Heart right ventricle (tissue), 16 donors: ENCODE data around the gene GNB1L. TPM values are rescaled to one million over a fixed set of nuclear protein-coding genes. Genes with fewer than 3 reads are reported as not detected.

Experiments used
- ATAC-seq, 8 donors: fragments of 200-7000 bp; cut with Tn5 transposase; one replicate each; pipeline ENCODE4 v1.9.1; 2020; ENCODE audit warnings: mild to moderate bottlenecking in 8 of 8, moderate library complexity in 8 of 8, moderate number of reproducible peaks in 1 of 8
- DNase-seq, 2 donors: peaks; one replicate each; pipeline ENCODE4 v3.0.0-alpha.2; 2020
- H3K27ac ChIP-seq, 10 donors: fragments of 200-600 bp; sonication (generic) in 2 of 10; one replicate each; pipeline versions ENCODE4 v1.5.0 to v1.8.0; 2020 to 2022; ENCODE audit warnings: mild to moderate bottlenecking in 3 of 10
- H3K27me3 ChIP-seq, 7 donors: fragments of 200-600 bp; one replicate each; pipeline ENCODE4 v1.8.0; 2021 to 2022; ENCODE audit warnings: mild to moderate bottlenecking in 2 of 7
- H3K36me3 ChIP-seq, 9 donors: fragments of 200-600 bp; sonication (generic) in 1 of 9; one replicate each; pipeline versions ENCODE4 v1.5.0 to v1.8.0; 2020 to 2022; ENCODE audit warnings: mild to moderate bottlenecking in 2 of 9
- H3K4me1 ChIP-seq, 9 donors: fragments of 200-600 bp; sonication (generic) in 1 of 9; one replicate each; pipeline versions ENCODE4 v1.5.0 to v1.8.0; 2020 to 2022; ENCODE audit warnings: mild to moderate bottlenecking in 4 of 9
- H3K4me3 ChIP-seq, 10 donors: fragments of 200-600 bp; sonication (generic) in 2 of 10; one replicate each; pipeline versions ENCODE4 v1.5.0 to v1.8.0; 2020 to 2022; ENCODE audit warnings: mild to moderate bottlenecking in 7 of 10, moderate library complexity in 2 of 10
- H3K9me3 ChIP-seq, 11 donors: fragments of 200-600 bp in 10 of 11; sonication (generic) in 2 of 11; one replicate each; pipeline versions ENCODE4 v1.5.0 to v1.8.0; 2013 to 2022; ENCODE audit warnings: mild to moderate bottlenecking in 2 of 11, control low read depth in 1 of 11, moderate library complexity in 1 of 11
- WGBS, 2 donors: extraction: QIAGEN DNeasy Blood & Tissue Kit; methylation state at CpG; one replicate each; pipeline ENCODE4 v1.1.7; 2013; ENCODE audit warnings: inconsistent platforms in 1 of 2; 5-methylcytosine and 5-hydroxymethylcytosine counted together
- intact Hi-C, 10 donors: fragments of 100-400 bp; cut with DNase I; formaldehyde crosslinking; loops; one replicate each; pipeline versions ENCODE4 v1.11.1 to v1.14.2; 2022
- polyA plus RNA-seq, 2 donors: library from polyadenylated mRNA; stranded (reverse); fragments of 200-250 nt; gene quantifications; one replicate each; pipeline ENCODE4 v1.2.3, GENCODE V29; 2013
- total RNA-seq, 10 donors: library from RNA; stranded (reverse); fragmentation: NEBNext Ultra II Directional in 3 of 10; extraction: Animal tissue kit (Norgen Biotek cat#: 25700) in 3 of 10; gene quantifications; one replicate each; pipeline versions ENCODE4 v1.2.1 to v1.2.4, GENCODE V29; 2021 to 2023
- TF ChIP-seq, protein P1 (sequence below), 9 donors: fragments of 200-600 bp; sonication (generic) in 2 of 9; IDR thresholded peaks; one replicate each; pipeline versions ENCODE4 v1.5.0 to v1.8.0; 2021 to 2022; ENCODE audit warnings: antibody characterized with exemption in 9 of 9, mild to moderate bottlenecking in 5 of 9, moderate library complexity in 1 of 9
- donor health status: Arrhythmogenic right ventricular cardiomyopathy.
- donor health status: ischemic (EF 13 %, LVEDD 7.1; RV severe dilation, severe dysfunction).
- donor health status: healthy with polysubstance abuse.
- donor health status: DM: no; HTN: yes; CAD: no.
- donor health status: DM: no; HTN: no; CAD: no.
- donor health status: ischemic (EF 25% LVEDD 6.9; RV normal size, moderate dysfunction).
- donor health status: ischemic (EF 25% LVEDD 5.7; RV mildly dilated, moderate dysfunction).
- donor health status: healthy.
- donor health status: DM: yes; HTN: yes; CAD: no.
- donor health status: Ischemic cardiomyopathy.
- donor health status: ischemic (EF 35%, LVEDD 5.7; RV mildly dilated, moderate dysfunction).
- donor health status: nonischemic (EF 11% LVEDD 7.7; RV severe dilation, severe dysfunction).
- donor health status: DM: yes; HTN: yes; CAD: no.
- donor health status: PGD.
- donor health status: ischemic (EF 29% LVEDD 5.4; RV normal size, mild dysfunction).
- donor health status: nonischemic (EF 23%, LVEDD 6.1; RV moderate dilation, normal function).

The GNB1L gene
- total and polyA plus RNA-seq, 12 donors, result 0.76 to 9.3 (median 1.9) TPM

DNA sequence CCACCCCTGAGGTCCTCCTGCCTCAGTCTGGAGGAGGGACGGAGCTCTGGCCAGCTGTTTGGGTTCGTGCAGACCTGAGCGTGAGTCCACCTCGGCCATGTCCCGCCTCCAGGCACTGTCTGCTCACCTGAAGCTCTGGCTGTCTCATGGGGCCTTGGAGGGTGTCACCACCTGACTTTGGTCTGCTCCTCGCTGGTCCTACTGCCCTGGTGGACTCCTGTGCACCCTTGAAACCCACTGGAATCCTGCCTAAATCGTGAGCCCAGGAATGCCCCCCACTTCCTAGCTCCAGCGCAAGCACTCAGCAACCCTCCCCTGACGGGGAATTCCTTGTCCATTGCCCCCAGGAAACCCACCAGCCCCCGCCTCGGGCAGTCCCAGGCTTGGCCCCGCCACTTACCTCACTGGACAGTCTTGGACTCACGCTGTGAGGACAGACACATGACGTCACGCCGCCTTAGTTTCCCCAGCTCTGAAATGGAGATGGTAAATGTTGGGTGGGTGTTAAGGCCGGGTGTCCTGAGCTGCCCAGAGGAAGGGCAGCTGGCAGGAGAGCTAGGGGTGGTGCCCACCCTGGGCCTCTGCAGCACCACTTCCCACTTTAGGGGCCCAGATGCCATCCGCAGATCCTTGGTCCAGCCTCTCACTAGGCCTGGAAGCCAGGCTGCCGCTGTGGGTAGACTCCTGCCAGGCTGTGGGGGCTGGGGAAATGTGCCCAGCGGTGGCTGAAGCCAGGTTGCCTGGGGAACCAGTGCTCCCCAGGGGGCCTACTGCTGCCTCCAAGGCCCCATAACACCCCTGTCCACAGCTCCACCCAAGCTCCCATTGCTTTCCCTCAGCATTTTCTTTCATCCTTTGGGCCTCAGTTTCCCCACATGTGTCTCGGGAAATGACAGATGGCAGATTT is 112.3 kb downstream of the GNB1L start:
- intact Hi-C loops, result no loop called here
- Histone ChIP-seq H3K27ac (no peak overlapping the region), H3K9me3 (no peaks in the 10 kb centered on the region), H3K4me1 (peaks cover 5 to 27% (median 12%) of the 10 kb centered on the region in 9 donors), H3K27me3 (peaks cover 0 to 3% (median 0%) of the 10 kb centered on the region in 7 donors), H3K36me3 (no peaks in the 10 kb centered on the region), H3K4me3 (no peak overlapping the region)
- WGBS, 2 donors, result 90 to 91% methylated on average over 21 of the region's 21 CpGs
- no peak for DNase-seq
- no peak for ATAC-seq
- TF ChIP-seq, protein P1, sequence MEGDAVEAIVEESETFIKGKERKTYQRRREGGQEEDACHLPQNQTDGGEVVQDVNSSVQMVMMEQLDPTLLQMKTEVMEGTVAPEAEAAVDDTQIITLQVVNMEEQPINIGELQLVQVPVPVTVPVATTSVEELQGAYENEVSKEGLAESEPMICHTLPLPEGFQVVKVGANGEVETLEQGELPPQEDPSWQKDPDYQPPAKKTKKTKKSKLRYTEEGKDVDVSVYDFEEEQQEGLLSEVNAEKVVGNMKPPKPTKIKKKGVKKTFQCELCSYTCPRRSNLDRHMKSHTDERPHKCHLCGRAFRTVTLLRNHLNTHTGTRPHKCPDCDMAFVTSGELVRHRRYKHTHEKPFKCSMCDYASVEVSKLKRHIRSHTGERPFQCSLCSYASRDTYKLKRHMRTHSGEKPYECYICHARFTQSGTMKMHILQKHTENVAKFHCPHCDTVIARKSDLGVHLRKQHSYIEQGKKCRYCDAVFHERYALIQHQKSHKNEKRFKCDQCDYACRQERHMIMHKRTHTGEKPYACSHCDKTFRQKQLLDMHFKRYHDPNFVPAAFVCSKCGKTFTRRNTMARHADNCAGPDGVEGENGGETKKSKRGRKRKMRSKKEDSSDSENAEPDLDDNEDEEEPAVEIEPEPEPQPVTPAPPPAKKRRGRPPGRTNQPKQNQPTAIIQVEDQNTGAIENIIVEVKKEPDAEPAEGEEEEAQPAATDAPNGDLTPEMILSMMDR (IDR thresholded peaks at IDR 0.05), result no peak

DNA sequence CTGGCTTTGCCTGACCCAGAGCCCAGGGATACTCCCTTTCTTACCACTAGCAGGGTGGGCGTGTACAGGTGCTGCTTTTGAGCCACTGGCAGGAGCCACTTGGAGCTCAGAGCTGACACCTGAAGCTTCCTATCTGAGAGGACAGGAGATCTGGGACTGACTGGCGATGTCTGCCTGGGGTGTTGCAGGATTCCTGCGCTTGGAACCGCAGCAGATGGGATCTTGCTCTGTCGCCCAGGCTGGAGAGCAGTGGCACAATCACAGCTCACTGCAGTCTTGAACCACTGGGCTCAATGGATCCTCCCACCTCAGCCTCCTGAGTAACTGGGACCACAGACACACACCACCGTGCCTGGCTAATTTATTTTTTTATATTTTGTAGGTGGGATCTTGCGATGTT is 113.6 kb downstream of the GNB1L start:
- WGBS, 2 donors, result 93 to 94% methylated on average over 7 of the region's 7 CpGs

DNA sequence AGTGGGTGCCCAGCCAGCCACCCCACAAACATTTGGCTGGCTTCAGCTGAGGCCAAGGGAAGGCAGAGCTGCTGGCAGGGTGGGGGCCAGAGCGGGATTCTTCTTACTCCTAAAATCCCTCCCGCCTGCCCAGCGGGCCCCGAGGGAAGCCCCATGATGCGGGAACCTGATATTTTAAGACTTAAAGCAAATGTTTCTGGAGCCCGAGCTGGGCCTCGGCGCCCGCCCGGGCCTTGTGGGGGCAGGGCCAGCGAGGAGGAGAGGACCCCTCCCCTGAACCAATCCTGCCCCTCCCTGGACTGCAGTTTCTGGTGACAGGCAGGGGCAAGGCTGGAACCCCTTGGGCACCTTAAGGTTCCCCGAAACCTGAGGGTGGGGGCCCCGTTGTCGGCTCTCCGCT is 114.1 kb downstream of the GNB1L start:
- no peak overlapping the region for H3K27ac ChIP-seq
- TF ChIP-seq, protein P1 (IDR thresholded peaks at IDR 0.05), result no peak
- H3K36me3 ChIP-seq, result no peaks in the 10 kb centered on the region
- peaks cover 0 to 26% (median 10%) of the 10 kb centered on the region in 9 donors for H3K4me1 ChIP-seq
- peaks cover 0 to 11% (median 0%) of the 10 kb centered on the region in 7 donors for H3K27me3 ChIP-seq
- WGBS, 2 donors, result 86 to 88% methylated on average over 15 of the region's 15 CpGs
- intact Hi-C loops, result no loop called here
- H3K4me3 ChIP-seq, result no peak overlapping the region
- ATAC-seq (no peak), DNase-seq (no peak)
- H3K9me3 ChIP-seq, result no peaks in the 10 kb centered on the region

More for the DNA sequence above, 113.6 kb downstream of the GNB1L start:
- TF ChIP-seq, protein P1 (IDR thresholded peaks at IDR 0.05), result no peak
- DNase-seq, result no peak
- H3K36me3 ChIP-seq, result no peaks in the 10 kb centered on the region
- H3K4me1 ChIP-seq, result peaks cover 4 to 31% (median 15%) of the 10 kb centered on the region in 9 donors
- no peak overlapping the region for H3K27ac ChIP-seq
- no peak for ATAC-seq
- intact Hi-C loops, result no loop called here
- no peaks in the 10 kb centered on the region for H3K9me3 ChIP-seq
- no peak overlapping the region for H3K4me3 ChIP-seq
- H3K27me3 ChIP-seq, result peaks cover 0 to 11% (median 0%) of the 10 kb centered on the region in 7 donors

DNA sequence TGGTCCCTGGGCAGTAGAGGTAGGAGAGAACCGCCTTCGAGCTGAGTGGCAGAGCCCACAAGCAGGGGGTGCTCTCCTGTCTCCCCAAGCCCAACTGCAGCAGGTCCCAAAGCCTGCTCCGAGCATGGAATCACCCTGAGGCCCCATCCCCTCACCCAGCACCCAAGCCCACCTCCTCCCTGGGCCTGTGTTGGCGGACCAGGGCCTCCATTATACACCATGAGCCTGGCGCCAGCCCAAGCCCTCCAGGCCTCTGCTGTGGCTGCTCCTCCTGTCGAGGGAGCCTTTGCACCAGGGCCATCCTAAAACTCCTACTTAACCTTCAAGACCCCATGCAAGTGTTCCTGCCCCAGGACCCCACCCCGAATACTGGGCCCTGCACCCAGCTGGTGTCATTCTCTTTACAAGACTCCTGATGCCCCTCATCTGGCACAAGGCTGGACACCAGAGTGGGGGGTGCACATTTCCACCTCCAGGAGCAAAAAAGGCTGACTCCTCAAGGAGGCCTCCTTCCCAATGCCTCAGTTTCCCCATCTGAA is 114.7 kb downstream of the GNB1L start:
- H3K4me1 ChIP-seq, result peaks cover 0 to 20% (median 6%) of the 10 kb centered on the region in 9 donors
- TF ChIP-seq, protein P1 (IDR thresholded peaks at IDR 0.05), result no peak
- DNase-seq (no peak), ATAC-seq (no peak)
- H3K27me3 ChIP-seq, result peaks cover 0 to 11% (median 0%) of the 10 kb centered on the region in 7 donors
- H3K4me3 ChIP-seq, result no peak overlapping the region
- no peaks in the 10 kb centered on the region for H3K9me3 ChIP-seq
- H3K36me3 ChIP-seq, result no peaks in the 10 kb centered on the region
- 89 to 93% methylated on average over 7 of the region's 7 CpGs for WGBS, 2 donors
- intact Hi-C loops, result no loop called here
- H3K27ac ChIP-seq, result no peak overlapping the region
